ENCODE measurements around the gene SPEF1.
A peak's percentile ranks its signal among the peaks of the same experiment; 100 is the strongest.

SPEF1 gene

GRCh38 chr20:3786665-3787323 lies 5.5 kb upstream of the SPEF1 start, which contains the start of gene CENPB:
Gene CENPB, minus strand, starts transcription at chr20:3786740. Its CDS starts 257 bp downstream, at chr20:3786483.
- DNase-seq = peak; percentile 71

GRCh38 chr20:3786126-3786484 lies 4.9 kb upstream of the SPEF1 start:
- DNase-seq = no peak

GRCh38 chr20:3785240-3786125 lies 4.2 kb upstream of the SPEF1 start:
- no peak for DNase-seq

GRCh38 chr20:3784863-3785239 lies 3.6 kb upstream of the SPEF1 start:
- no peak for DNase-seq

GRCh38 chr20:3784216-3784853 lies 3.1 kb upstream of the SPEF1 start:
- no peak for DNase-seq

GRCh38 chr20:3783511-3784195 lies 2.4 kb upstream of the SPEF1 start:
- no peak for DNase-seq

GRCh38 chr20:3783068-3783489 lies 1.8 kb upstream of the SPEF1 start:
- no peak for DNase-seq

GRCh38 chr20:3782597-3782996 lies 1.3 kb upstream of the SPEF1 start:
- DNase-seq = no peak

- DNase-seq = no peak
These were observed 2.3 kb downstream of the SPEF1 start for GRCh38 chr20:3778976-3779375.

GRCh38 chr20:3777716-3778629 lies 3.3 kb downstream of the SPEF1 start:
- peak; percentile 53 for DNase-seq

GRCh38 chr20:3777381-3777715 lies 3.9 kb downstream of the SPEF1 start:
- no peak for DNase-seq

- DNase-seq = no peak
These were observed 5.7 kb downstream of the SPEF1 start for GRCh38 chr20:3775457-3776108.

- no peak for DNase-seq
These were observed 9.6 kb downstream of the SPEF1 start for GRCh38 chr20:3771552-3772058.

- DNase-seq = peak; percentile 73
These were observed 12.7 kb downstream of the SPEF1 start for GRCh38 chr20:3768342-3769130.

GRCh38 chr20:3767427-3768341 lies 13.6 kb downstream of the SPEF1 start, which contains the start of gene ADISSP:
Gene ADISSP, minus strand, starts transcription at chr20:3767753. Its CDS starts 7,653 bp downstream, at chr20:3760100.
- peak; percentile 96 for DNase-seq

GRCh38 chr20:3767110-3767426 lies 14.2 kb downstream of the SPEF1 start:
- DNase-seq = no peak

- no peak for DNase-seq
These were observed 14.7 kb downstream of the SPEF1 start for GRCh38 chr20:3766422-3767109.

GRCh38 chr20:3765171-3765882 lies 15.9 kb downstream of the SPEF1 start:
- DNase-seq = no peak

All from NCI-H1694 (cell line).